Activated CD8-positive, alpha-beta memory T cell treated with anti-CD3 and anti-CD28 coated beads for 1 hour (primary cell): Measurements from ENCODE around the gene CFAP97.
"Not testable (repeated sequence)": the region's sequence is repeated elsewhere in the genome, so short reads cannot be mapped to it uniquely, and the experiment has no call there.

Source experiments
- DNase-seq, 2 donors: peaks; one replicate each; pipeline ENCODE4 v3.0.0-alpha.2; 2020; ENCODE audit warnings: low read depth in 1 of 2; ENCODE audit errors: extremely low read depth in 1 of 2

CFAP97 gene

GRCh38 chr4:185224597-185224996, 20.8 kb upstream of the CFAP97 start:
- DNase-seq = no peak

GRCh38 chr4:185222598-185222997, 18.8 kb upstream of the CFAP97 start:
- DNase-seq = no peak

GRCh38 chr4:185221912-185222311, 18.1 kb upstream of the CFAP97 start:
- no peak for DNase-seq

GRCh38 chr4:185221491-185221890, 17.7 kb upstream of the CFAP97 start:
- no peak for DNase-seq

GRCh38 chr4:185219551-185220344, 15.9 kb upstream of the CFAP97 start:
- no peak for DNase-seq

- DNase-seq = no peak
These were observed 14.5 kb upstream of the CFAP97 start for GRCh38 chr4:185218312-185218711.

- DNase-seq = no peak
These were observed 13.7 kb upstream of the CFAP97 start for GRCh38 chr4:185217408-185217975.

GRCh38 chr4:185215261-185215660, 11.5 kb upstream of the CFAP97 start:
- no peak for DNase-seq

GRCh38 chr4:185213877-185214276, 10.1 kb upstream of the CFAP97 start:
- no peak for DNase-seq

GRCh38 chr4:185212581-185212980, 8.8 kb upstream of the CFAP97 start:
- no peak for DNase-seq

- DNase-seq = no peak
These were observed 7.8 kb upstream of the CFAP97 start for GRCh38 chr4:185211641-185212040.

GRCh38 chr4:185211035-185211434, 7.2 kb upstream of the CFAP97 start:
- DNase-seq = no peak

GRCh38 chr4:185210102-185210981, 6.5 kb upstream of the CFAP97 start:
- DNase-seq = peak in 1 of 2 donors; percentile 22

- DNase-seq = not testable (repeated sequence)
These were observed 6.0 kb upstream of the CFAP97 start for GRCh38 chr4:185209852-185210101.

- DNase-seq = peak; percentile 61 to 82
These were observed 5.4 kb upstream of the CFAP97 start, which contains the start of gene SNX25 for GRCh38 chr4:185209031-185209851. Gene SNX25, plus strand, starts transcription at chr4:185209598. Its CDS starts 229 bp downstream, at chr4:185209827.

GRCh38 chr4:185207466-185207865, 3.7 kb upstream of the CFAP97 start:
- no peak for DNase-seq

- no peak for DNase-seq
These were observed 2.0 kb upstream of the CFAP97 start for GRCh38 chr4:185205697-185206342.

GRCh38 chr4:185205073-185205472, 1.3 kb upstream of the CFAP97 start:
- DNase-seq = not testable (repeated sequence)

GRCh38 chr4:185204238-185204910, 574 bp upstream of the CFAP97 start:
- DNase-seq = no peak

- DNase-seq = no peak
These were observed 765 bp downstream of the CFAP97 start for GRCh38 chr4:185202984-185203485.
